DMS53 (cell line): Measurements from ENCODE around the gene AGPAT2.
"Not testable (repeated sequence)": the region's sequence is repeated elsewhere in the genome, so short reads cannot be mapped to it uniquely, and the experiment has no call there.

ENCODE experiments used
- DNase-seq: peaks from one replicate; lab custom pipeline; 2025; lab: John Stamatoyannopoulos, UW

Gene AGPAT2

DNA sequence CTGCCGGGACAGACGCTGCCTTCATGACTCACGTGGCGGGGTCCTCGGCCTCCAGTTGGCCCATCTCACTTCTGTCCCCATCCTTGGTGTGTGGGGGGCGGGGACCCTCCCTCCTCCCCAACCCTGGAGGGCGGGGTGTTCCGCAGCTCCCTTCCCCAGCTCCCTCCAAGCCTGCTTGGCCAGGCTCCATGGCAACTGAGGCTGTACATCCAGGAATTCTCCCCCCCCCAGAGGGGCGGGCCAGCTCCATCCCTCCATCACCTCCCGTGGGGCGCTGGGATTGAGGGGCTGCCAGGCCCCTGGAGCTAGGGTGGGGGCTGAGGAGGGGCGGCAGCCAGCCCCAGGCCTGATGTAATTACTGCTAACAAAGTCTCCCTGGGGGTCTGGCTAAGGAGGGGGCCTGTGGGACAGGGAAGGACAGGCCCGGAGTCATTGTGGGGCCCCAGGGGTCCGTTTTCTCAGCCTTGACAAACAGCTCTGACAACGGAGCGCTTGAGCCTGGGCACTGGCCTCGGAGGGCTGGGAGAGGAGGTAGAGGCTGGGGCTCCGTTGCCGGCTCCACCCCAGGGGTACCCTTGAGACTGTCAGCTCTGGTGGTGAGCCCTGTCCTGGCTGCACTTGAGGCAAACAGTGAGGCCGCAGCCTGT lies 33.1 kb upstream of the AGPAT2 start:
- DNase-seq: peak; percentile 56

DNA sequence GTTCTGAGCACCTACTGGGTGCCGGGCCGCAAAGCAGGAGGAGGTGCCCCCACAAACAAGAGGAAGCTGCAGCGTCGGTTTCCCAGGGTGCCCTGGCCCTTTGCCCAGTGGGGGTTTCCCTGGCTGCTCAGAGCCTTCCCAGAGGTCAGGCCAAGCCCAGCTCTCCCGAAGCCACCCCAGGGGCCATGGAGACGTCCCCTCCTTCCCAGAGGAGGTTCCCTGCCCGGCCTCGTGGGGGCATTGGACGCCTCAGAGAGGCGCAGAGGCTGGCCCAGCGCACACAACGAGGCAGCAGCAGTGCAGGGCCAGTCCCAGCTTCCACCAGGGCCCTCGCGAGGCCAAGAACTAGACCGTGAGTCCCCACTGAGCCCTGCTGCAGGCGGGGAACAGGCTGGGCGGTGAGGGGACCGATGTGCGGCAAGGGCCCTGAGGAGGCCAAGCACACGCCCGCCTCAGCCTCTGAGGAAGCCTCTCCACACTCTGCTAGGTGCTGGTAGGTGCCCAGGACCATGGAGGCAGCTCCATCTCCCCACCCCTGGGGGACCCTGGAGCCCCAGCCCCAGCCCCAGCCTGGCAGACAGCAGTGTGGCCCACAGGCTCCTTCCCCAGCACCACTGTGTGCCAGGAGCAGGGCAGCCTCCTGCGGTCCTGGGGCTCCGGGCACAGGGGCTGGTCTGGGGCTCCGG lies 32.1 kb upstream of the AGPAT2 start:
- peak; percentile 56 for DNase-seq

DNA sequence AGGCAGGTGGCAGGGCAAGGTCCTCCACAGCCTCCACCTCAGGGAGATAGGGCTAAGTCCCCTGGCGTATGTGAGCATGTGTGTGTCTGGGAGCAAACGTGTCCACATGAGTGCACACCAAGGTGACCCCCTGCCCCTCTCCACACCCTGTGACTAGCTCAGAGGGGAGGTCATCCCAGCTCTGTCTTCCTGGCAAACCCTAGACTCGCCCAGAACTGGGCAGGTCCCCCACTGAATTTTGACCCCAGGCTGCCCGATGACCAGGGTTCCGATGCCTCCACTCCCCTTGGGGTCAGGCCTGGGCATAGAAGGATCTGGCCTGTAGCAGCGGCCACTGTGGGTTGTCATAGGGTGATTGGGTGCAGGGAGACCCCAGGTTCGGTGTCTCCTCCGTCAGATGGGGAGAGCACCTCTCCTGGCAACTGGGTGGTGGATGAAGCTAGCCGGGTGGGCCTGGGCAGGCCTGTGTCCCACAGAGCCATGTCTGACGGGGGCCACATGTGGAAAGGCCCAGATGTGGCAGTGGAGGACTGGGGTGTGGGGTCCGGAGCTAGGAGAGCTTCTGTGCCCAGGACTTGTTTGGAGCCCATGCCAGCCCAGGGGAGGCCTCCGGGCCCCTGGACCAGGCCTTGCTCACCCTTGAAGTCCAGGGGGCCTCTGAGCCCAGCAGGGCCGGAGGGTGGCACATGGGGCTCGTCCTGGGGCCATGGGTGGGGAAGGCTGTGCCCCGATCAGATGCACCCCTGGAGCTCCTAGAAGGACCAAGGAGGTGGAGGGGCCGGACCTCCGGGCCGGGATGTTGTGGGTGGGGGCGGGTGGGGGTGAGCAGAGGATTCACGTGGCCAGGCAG lies 31.3 kb upstream of the AGPAT2 start:
- no peak for DNase-seq

DNA sequence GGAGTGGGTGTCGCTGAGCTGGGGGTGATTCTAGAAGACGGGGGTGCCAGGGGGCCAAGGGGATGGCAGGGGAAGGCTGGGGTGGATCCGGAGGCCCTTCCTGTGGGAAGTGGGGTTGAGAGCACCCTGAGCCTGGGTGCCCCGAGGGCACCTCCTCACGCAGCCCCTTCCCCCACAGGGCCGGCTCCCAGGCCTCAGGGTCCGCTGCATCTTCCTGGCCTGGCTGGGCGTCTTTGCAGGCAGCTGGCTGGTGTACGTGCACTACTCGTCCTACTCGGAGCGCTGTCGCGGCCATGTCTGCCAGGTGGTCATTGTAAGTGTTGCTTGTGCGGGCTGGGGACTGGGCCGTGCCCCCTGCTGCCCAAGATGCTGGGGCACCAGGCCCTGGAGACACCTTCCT lies 30.1 kb upstream of the AGPAT2 start:
- DNase-seq: no peak

DNA sequence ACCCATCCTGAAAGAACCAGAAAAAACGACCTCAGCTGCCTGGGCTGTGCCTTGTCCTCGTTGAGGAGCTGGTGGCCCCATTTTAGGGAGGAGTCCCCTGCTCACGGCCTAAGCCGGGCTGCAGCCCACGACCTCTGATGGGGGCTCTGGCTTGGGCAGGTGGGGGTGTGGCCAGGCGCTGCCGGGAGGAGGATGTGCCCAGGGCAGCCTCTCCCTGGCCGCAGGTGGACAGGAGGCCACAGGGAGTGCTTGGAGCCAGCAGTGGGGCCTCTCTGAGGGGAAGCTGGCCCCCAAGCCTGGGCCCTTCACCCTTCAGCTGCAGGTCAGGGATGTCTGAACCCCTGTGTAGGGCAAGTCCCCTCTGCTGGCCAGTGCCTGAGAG lies 27.6 kb upstream of the AGPAT2 start:
- DNase-seq: no peak

DNA sequence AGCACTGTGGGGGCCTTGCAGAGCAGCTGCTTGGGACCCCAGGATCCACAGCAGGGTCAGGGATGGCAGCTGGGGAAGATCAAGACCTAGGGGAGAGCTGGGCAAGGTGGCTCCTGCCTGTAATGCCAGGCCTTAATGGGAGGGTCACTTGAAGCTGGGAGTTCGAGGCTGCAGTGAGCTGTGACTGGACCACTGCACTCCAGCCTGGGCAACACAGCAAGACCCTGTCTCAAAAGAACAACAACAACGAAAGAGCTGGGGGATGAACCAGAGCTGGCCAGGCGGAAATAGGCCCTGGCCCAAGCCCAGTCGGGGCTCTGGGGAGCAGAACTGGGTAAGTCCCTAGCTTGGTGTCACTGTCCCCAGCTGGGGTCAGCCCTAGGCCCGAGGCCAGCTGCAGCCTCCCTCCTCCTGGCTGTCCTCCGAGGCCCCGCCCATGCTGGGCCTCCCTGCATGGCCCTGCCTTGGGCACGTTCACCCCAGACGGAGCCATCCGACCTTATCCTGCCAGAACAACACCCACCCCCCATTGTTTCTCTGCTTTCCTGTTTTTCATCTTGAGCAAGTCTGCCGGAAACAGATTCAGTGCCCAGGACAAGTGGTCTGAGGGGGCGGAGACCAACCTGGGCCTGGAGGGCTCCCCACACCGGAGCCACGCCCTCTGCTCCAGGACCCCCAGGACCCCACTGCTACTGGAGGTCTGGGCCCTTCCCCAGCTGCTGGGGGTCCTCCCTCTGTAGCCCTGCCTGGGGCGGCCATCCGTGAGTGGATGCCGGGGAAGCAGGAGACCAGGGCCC lies 27.0 kb upstream of the AGPAT2 start:
- no peak for DNase-seq

DNA sequence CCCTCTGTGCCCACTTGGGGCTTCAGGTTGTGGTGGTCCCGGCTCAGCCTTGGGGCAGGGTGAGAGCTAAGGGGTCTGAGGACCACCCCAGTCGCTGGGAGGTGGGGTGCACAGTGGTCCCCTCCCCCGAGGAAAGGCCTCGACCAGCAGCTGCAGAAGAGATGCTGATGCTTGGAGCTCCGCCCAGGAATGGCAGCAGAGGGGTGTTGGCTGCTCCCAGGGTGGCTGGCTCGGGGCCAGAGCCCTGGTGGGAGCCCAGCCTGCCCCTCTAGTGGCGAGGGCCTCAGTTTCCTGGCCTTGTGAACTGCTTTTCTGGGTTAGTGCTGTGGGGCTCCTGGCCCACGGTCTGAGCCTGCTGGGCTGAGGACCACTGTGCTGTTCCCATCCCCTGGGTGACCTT lies 26.3 kb upstream of the AGPAT2 start:
- DNase-seq: peak; percentile 53

DNA sequence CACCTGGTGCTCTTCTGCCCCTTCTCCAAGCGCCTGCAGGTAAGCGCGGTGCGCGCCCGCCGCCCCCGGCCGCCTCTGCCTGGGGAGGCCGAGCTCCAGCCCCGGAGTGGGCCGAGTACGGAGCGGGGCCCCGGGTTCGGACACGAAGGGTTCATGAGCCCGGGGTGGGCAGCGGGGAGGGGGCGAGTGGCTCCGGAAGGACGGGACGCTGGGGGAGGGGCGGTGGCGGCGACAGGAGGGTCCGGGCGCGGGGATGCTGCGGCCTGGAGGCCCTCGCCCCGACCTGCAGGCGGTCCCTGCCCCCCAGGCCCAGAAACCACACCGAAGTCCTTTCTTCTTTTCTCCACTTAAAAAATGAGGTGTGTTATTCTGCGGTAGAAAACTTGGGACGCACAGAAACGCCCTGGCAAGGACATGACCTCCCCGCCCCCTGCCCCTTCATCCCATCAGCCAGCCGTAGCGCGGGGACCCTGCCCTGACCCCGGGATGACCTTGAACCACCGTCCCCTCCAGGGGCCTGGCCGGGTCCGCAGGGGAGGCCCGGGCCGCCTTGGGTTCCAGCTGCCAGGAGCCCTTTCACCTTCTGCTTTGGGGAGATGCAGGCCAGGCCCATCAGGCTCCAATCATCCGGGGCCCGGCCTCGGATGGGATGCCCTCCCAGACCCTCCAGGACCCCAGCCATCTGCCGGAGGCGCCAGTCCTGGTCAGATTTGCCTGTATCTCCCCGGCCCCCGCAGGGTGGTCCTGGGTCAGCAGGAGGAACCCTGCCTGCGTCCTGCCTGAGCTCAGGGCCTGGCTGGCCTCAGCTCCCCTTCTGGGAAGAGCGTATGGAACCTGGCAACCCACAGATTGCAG lies 25.7 kb upstream of the AGPAT2 start:
- DNase-seq: no peak

DNA sequence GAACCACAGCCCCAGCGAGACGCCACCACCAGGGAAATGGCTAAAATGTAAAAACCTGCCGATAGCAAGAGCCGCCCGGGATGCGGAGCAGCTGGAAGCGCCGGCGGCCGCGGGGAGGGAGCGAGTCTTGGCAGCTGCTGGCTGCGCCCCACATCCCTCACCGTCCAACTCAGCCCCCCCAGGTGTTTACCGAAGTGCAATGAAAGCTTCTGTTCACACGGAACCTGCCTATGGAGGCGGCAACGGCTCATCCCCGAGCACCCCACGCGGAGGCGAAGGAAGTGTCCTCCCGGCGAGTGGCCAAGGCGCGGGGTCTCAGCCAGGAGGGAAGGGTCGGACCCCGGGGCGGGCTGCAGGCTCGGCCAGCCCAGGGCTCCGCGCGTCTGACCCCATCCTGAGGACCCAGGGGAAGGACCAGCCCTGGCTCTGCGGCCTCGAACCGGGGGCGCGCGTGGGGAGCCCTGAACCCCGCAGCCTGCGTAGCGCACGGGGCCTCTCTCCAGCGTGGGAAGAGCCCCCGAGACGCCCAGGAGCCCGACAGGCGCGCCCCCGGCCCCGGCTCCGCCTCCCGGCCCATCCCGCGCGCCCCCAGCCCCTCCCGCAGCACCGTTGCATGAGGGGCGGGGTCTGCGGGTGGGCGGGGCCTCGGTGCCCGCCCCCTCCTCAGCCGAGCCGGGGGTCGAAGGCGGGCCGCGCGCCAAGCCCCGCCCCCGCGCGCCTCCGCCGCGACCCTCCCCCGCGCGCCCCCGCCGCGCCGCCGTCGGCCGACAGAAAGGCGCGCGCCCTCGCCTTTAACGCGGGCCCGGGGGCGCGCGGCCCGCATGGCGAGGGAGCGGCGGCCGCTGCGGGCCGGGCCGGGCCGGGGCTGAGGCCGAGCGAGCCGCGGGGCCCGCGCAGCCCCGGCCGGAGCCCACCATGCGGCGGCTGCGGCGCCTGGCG lies 24.8 kb upstream of the AGPAT2 start, which contains the start of gene DIPK1B:
DIPK1B (plus strand) TSS at position 822 of the 939 bp plus-strand sequence; CDS start at position 916, 94 bp downstream.
- DNase-seq: peak; percentile 92

DNA sequence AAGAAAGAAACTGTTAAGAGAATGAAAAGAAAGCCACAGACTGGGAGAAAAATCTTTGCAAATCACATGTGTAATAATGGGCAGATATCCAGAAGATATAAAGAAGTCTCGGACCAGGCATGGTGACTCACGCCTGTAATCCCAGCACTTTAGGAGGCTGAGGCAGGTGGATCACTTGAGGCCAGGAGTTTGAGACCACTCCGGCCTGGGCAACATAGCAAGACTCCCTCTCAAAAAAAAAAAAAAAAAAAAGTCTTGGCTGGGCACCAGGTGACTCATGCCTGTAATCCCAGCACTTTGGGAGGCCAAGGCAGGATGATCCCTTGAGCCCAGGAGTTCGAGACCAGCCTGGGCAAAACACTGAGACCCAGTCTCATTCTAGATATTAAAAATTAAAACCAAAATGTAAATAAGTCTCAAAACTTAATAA lies 24.0 kb upstream of the AGPAT2 start:
- DNase-seq: peak; percentile 67

DNA sequence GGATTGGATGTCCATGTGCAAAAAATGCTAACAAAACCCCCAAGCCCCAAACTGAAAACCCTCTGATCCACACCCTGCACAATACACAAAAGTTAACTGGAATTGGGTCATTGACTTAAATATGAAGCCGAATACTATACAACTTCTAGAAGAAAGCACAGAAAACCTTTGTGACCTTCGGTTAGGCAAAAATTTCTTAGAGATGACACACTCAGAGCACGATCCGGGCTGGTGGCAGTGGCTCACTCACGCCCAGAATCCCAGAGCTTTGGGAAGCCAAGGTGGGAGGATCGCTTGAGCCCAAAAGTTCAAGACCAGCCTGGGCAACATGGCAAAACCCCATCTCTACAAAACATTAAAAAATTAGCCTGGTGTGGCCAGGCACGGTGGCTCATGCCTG lies 23.3 kb upstream of the AGPAT2 start:
- no peak for DNase-seq

DNA sequence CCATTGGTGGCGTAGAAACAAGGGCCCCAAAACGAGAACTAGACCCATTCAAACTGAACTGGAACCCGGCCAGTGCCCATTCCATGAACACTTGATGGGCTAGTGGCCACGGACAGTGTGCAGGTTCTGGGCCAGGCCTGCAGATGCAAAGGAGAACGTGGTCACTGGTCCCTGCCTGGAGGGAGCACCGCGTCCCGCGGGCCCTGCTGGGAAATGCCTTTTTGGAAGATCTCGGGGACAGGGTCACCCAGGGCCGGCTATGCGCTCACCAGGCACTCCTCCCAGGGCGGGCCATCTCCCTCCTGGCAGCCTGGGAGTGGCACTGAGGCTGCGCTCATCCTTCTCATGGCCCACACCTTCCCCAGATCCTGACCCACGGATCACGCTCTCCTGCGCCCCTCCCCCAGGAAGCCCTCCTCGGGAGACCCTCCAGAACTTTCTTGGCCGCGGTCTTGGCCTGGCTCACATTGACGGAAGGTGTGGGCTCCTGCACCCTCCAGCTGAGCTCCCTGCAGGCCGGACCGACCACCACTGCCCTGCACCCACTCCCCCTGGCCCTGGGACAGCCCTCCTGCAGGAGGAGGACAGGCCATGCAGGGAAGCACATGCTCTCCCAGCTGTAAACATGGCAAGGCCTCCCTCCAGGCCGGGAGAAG lies 22.3 kb upstream of the AGPAT2 start:
- DNase-seq: no peak

DNA sequence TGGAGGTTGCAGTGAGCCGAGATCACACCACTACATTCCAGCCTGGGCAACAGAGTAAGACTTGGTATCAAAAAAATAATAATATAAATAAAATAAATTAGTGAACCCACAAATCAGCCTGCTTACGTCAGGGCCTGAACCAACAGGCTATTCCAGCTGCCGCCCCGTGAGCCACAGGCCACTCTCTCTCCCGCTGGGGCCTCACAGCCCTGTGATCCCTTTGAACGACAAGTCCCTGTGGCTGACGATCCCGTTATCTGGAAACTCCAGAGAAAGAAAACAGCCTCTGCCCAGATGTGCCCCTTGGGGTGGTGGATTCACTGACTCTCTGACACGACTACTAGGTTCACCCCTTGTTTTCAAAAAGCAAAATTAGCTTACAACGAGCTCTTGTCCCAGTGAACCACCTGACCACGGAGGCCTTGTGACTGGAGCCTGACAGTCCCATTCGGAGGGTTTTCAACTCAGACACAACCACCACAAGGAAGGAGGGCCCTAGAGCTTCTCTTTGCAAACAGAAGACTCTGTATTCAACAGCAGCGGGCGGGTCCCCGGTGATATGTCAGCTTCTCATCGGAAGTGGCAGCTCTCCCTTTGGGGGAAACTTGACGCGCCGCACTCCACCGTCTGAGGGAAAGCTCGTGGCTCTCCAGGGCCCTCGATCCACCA lies 20.7 kb upstream of the AGPAT2 start:
- no peak for DNase-seq

DNA sequence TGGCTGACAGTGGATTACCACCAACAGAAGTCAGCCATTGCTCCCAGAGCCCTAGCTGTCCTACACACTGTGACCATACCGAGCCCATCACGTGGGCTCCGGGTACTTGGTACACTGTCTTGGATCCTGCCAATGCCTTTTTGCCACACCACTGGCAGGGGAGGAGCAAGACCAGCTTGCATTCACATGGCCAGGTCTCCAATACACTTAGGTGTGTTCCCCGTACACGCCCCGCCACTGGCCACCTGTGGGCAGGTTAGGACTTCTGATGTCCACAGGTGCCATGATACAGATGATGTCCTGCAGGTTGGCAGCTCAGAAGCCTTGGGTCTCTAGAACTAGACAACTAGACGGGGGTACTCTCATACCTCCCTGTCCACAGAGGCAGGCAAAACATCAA lies 19.8 kb upstream of the AGPAT2 start:
- no peak for DNase-seq

DNA sequence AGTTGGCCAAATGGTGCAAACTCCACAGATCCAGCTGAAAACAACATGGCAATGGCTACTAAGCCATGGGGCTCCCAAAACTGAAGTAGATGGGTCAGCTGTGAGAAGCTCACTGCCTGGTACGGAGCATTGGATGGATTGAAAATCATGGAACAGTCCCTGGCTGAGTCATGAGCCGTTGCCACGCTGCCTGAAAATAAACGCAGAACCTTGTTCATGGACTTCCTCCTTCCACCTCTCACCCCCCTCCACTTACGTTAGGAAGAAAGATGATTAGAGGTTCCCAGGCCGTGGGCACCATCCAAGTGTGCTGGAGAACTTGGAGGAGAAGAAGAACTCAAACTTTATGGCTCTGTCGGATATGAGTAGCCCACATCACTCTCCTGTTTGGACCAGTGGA lies 18.3 kb upstream of the AGPAT2 start:
- peak; percentile 43 for DNase-seq

DNA sequence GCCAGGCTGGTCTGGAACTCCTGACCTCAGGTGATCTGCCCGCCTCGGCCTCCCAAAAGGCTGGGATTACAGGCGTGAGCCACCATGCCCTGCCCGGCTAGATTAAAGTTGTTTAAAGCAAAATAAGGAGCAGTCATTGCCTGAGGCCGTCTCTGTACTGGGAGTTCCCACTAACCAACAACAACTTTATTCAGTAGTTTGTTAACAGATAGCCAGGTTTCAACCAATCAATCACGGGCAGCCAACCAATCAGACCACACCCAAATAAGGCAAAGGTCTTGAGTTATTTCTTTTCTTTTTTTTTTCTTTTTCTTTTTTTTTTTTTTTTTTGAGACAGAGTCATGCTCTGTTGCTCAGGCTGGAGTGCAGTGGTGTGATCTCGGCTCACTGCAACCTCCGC lies 17.5 kb upstream of the AGPAT2 start:
- not testable (repeated sequence) for DNase-seq

DNA sequence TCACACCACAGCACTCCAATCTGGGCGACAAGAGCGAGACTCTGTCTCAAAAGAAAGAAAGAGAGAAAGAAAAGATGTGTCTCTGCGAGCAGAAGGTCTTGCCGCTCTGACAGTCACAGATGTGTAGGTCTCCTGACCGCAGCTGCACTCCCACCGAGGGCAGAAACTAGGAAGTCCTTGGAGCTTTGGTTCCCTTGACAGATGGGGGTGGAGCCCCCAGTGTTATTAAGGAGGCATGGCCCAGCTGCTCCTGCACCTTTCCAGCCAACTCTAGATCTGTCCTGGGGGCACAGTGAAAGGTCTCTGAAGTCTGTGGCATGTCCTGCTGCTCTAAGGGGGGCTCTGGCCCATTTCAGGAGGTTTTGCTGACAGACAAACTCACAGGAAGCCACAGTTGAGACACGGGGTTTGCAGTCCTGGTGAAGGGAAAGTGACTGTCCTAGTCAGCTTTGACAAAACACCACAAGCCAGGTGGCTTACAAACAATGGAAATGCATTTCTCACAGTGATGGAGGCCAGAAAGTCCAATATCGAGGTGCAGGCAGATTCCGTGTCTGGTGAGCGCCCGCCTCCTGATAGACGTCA lies 16.1 kb upstream of the AGPAT2 start:
- DNase-seq: no peak

DNA sequence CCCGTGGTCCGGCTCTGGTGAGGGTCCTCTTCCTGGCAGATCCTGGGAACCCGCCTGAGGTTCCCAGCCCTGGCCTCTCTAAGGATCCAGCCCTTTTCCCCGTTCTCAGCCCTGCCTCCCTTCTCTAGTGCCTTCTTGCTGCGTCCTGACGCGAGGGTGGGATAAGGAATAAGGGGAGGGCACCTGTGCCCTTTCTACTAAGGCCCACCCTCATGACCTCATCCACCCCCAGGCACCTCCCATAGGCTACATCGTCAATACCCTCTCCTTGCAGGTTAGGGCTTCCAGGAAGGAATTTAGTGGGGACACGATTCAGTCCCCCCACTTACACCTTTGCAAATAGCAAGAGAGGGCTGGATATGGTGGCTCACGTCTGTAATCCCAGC lies 14.4 kb upstream of the AGPAT2 start:
- peak; percentile 83 for DNase-seq
